HEK293 (cell line): ENCODE data around the gene GNB1L.

Experiments
- CTCF ChIP-seq: fragments of 450-650 bp; formaldehyde crosslinking; IDR thresholded peaks from 2 replicates; pipeline ENCODE4 v1.5.1; 2016; ENCODE audit warnings: missing biosample characterization, missing genetic modification characterization
- TCF7L2 ChIP-seq: IDR thresholded peaks from 2 replicates; pipeline ENCODE4 v1.6.1; 2011; ENCODE audit warnings: low read depth, mild to moderate bottlenecking, inconsistent platforms, low read length, moderate library complexity, borderline replicate concordance
- TRIM28 ChIP-seq: IDR thresholded peaks from 2 replicates; pipeline ENCODE4 v1.6.1; 2011; ENCODE audit warnings: low read length, control low read depth, borderline replicate concordance
- ZNF146 ChIP-seq: fragments of 450-650 bp; formaldehyde crosslinking; IDR thresholded peaks from 2 replicates; pipeline ENCODE4 v1.5.1; 2016; ENCODE audit warnings: missing biosample characterization, missing genetic modification characterization
- ZNF530 ChIP-seq: fragments of 450-650 bp; formaldehyde crosslinking; IDR thresholded peaks from 2 replicates; pipeline ENCODE4 v1.5.1; 2016; ENCODE audit warnings: low read depth, missing biosample characterization, missing genetic modification characterization
- ZNF660 ChIP-seq: fragments of 450-650 bp; IDR thresholded peaks from 2 replicates; pipeline ENCODE4 v1.5.1; 2018; ENCODE audit warnings: missing biosample characterization, mild to moderate bottlenecking, missing genetic modification characterization
- ZNF76 ChIP-seq: fragments of 450-650 bp; formaldehyde crosslinking; IDR thresholded peaks from 2 replicates; pipeline ENCODE4; 2016; ENCODE audit warnings: low read depth, missing biosample characterization, missing genetic modification characterization, borderline replicate concordance
- ZSCAN4 ChIP-seq: fragments of 450-650 bp; formaldehyde crosslinking; IDR thresholded peaks from 2 replicates; pipeline ENCODE4 v1.5.1; 2017; ENCODE audit warnings: missing biosample characterization, missing genetic modification characterization

GRCh38 chr22:19802894-19803735, 51.6 kb downstream of the GNB1L start:
- TF ChIP-seq CTCF (tag by site-specific recombination) (no peak), TCF7L2 (no peak), ZNF660 (tag by site-specific recombination) (no peak), ZSCAN4 (tag by site-specific recombination) (no peak), ZNF530 (tag by site-specific recombination) (no peak), ZNF146 (no peak), TRIM28 (no peak), ZNF76 (no peak)
